GM19463 (cell line): ENCODE measurements around the gene DDTL.
"Not testable (repeated sequence)": the region's sequence is repeated elsewhere in the genome, so short reads cannot be mapped to it uniquely, and the experiment has no call there.

Experiments
- ATAC-seq: cut with Tn5 transposase; IDR thresholded peaks from one replicate; pipeline ENCODE4 v1.9.1; 2021; ENCODE audit warnings: mild to moderate bottlenecking, moderate library complexity; ENCODE audit not compliant: unreplicated experiment

Gene DDTL

GRCh38 chr22:23969071-23969470 lies 2.4 kb downstream of the DDTL start:
- ATAC-seq = no peak

DNA sequence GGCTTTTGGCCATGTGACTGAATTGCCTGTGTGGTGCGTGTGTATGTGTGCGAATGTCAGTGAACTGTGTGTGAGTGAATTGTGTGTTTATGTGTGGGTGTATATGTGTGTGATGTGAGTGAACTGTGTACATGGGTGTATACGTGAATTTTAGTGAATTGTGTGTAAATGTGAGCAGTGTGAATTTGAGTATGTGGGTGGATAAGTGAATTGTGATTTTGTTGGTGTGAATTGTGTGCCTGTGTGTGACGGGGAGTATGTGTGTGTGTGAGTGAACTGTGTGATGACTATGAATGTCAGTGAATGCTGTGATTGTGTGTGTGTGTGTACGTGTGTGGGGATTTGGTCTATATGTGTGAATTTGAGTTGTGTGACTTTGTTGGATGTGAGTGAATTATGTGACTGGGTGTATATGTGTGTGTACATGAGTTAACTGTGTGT lies 3.5 kb downstream of the DDTL start:
- no peak for ATAC-seq

DNA sequence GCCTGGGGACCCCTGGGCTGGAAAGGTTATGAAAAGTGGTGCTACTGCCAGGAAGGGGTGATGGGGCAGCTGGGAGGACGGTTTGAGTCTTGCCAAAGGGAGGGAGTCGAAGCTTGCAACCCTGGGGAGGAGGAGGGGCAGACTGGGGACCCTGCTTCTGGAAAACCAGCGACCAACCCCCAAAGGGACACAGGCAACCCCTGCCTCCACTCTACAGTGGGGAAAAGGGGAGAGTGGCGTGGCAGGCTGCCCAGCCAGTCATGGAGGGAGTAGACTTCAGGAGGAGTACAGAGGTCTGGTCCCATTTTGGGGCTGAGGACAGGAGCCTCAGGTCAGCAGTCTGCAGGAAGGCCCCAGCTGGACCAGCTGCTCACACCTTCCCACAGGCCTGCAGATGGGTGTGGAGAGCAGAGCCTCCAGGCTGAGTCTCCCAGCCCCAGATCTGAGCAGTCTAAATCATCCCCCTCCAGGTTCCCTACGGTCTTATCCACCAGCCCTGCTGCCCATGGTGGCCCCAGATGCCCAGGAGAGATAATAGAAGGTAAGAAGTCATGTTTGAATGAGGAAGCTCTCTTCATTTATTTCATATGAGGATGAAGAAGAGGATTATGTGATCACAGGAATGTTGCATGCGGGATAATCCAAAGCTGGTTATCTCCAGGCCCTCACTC lies 4.3 kb downstream of the DDTL start:
- ATAC-seq = no peak

- ATAC-seq = not testable (repeated sequence)
Measured at GRCh38 chr22:23971927-23972326, 5.2 kb downstream of the DDTL start.

- peak; percentile 97 for ATAC-seq
Measured at GRCh38 chr22:23974345-23974744, 7.7 kb downstream of the DDTL start, which contains the start of gene DDT. Gene DDT (minus strand): TSS chr22:23974441. CDS start chr22:23974414, 27 bp downstream.

GRCh38 chr22:23974836-23975352 lies 8.2 kb downstream of the DDTL start:
- ATAC-seq = not testable (repeated sequence)

- ATAC-seq = not testable (repeated sequence)
Measured at GRCh38 chr22:23977304-23977703, 10.6 kb downstream of the DDTL start.

- ATAC-seq = not testable (repeated sequence)
Measured at GRCh38 chr22:23979557-23980240, 13.0 kb downstream of the DDTL start, which contains the start of gene GSTT2. Gene GSTT2 (plus strand): TSS chr22:23980134.

- ATAC-seq = not testable (repeated sequence)
Measured at GRCh38 chr22:23980567-23980966, 13.9 kb downstream of the DDTL start.

DNA sequence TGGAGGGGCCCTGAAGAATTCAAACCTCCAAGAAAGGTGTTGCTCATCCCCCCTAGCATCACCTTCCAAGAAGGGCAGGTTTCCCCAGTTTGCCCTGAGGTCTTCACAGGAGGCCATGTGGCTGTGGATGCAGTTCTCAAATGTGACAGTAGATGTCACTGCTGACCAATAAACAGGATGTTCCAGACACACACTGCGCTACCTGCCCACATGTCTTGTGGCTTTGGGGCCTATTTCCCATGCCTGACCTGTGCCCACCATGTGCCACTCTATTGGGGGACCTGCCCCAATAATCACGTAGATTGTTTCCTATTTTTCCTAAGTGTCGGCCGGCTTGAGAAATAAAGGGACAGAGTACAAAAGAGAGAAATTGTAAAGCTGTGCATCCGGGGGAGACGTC lies 17.7 kb downstream of the DDTL start:
- ATAC-seq = no peak

DNA sequence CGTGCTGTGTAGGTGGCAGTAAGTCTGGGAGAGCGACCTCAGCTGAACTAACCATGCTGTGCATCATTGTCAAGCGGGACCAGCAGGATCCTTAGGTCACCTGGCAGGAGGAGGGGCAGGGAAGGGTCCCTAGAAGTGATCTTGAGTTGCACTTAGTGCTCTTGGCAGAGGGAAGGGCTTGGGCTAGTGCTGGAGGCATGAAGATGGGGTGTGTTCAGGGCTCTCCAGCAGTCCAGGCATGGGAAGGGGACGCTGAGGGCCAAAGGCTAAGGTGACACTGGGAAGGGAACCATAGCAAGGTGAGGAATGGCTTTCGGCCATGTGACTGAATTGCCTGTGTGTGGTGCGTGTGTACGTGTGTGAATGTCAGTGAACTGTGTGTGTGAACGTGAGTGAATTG lies 19.4 kb downstream of the DDTL start:
- not testable (repeated sequence) for ATAC-seq

- not testable (repeated sequence) for ATAC-seq
Measured at GRCh38 chr22:23986538-23987178, 20.0 kb downstream of the DDTL start.

DNA sequence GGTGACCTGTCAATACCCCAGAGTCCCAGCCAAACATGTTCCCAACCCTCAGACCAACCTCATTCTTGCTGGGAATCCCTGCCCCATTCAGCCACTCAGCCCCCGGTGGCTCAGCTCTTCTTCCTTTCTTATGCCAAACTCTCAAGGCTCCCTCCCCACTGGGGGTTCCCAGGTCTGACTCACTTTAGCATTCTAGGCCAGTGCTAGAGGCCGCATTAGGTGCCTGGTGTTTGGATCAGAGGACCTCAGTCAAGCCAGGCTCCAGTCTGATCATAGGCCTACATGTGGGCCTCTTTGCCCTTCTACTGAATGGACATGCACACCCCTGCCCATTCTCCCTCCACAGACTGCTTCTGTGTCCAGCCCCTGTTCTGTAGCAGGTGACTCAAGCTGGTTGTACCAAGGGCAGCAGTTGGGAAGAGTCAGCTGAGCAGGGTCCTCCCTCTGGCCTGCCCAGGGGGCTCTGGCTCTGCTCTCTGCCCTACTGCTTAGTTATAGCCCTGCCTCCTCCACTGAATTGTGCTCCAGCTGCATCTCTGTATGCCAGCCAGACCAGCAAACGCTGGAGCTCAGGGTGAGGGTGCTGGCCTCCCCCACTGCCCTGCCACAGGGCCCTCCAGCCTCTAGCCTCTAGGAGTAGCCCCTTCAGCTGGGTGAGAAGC lies 23.0 kb downstream of the DDTL start:
- ATAC-seq = not testable (repeated sequence)

DNA sequence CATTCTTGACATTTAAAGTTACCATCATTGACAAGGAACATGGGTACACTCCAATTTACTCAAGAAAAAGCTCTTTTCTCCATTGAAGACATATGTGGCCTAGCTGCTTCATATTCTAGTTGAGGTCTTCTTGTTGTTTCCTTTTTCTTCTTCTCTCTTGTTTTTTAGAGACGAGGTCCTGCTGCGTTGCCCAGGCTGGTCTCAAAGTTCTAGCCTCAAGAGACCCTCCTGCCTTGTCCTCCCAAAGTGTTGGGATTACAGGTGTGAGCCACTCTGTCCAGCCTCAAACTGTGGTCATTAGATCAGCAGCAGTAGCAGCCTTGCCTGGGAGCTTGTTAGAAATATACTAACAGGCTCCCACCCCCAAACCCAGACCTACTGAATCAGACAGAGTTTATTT lies 26.4 kb downstream of the DDTL start:
- not testable (repeated sequence) for ATAC-seq

GRCh38 chr22:23993581-23994177 lies 27.0 kb downstream of the DDTL start:
- ATAC-seq = not testable (repeated sequence)

GRCh38 chr22:23997092-23997491 lies 30.4 kb downstream of the DDTL start:
- no peak for ATAC-seq

GRCh38 chr22:23999779-24000178 lies 33.1 kb downstream of the DDTL start:
- ATAC-seq = not testable (repeated sequence)

- no peak for ATAC-seq
Measured at GRCh38 chr22:24001314-24001713, 34.6 kb downstream of the DDTL start.

DNA sequence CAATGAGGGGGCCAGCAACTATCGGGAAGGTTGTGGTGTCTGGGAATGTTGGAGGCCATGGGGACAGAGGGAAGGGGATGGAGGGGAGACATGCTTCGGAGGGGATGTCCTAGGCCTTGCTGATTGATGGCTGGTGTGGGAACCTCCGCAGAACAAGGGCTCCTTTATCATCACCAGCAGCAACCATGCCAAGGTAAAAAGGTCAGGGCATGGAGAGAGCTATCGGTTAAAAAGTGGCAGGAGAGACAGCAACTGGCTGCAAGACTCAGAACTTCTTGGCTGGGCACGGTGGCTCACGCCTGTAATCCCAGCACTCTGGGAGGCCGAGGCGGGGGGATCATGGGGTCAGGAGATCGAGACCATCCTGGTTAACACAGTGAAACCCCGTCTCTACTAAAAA lies 35.6 kb downstream of the DDTL start:
- no peak for ATAC-seq

GRCh38 chr22:24002851-24003250 lies 36.2 kb downstream of the DDTL start:
- ATAC-seq = no peak

DNA sequence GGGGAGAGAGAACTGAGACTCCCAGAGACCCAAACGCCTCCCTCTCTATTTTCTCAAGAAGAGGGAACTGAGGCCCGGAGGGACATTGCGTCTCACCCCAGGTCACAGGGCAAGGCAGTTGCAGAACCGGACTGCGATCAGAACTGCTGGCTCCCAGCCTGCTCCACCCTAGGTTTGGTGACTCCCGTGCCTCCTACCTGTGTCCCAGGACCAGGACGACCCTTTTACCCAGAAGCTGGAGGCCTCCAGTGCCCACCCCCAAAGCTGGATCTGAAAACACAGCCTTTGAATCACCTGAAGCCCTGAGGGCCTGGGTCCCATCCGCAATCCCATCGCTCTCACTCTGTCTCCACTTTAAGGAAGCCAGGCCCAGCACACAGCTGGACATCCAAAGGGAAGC lies 37.2 kb downstream of the DDTL start:
- no peak for ATAC-seq
